CD4-positive, alpha-beta T cell (primary cell): Measurements from ENCODE around the gene NOSTRIN. TPM values are rescaled to one million over a fixed set of nuclear protein-coding genes. Genes with fewer than 3 reads are reported as not detected.

ENCODE experiments used
- ATAC-seq: fragments of 200-7000 bp; cut with Tn5 transposase; one replicate; pipeline ENCODE4 v1.10.0; 2022; ENCODE audit warnings: mild to moderate bottlenecking; ENCODE audit not compliant: poor library complexity
- CTCF ChIA-PET: fragments of 350-600 bp; sonication (Branson Sonifier 250); formaldehyde crosslinking; loops from one replicate; lab custom pipeline; 2021; ENCODE audit warnings: antibody characterized with exemption, inconsistent platforms; lab: Charles Lee
- POLR2A ChIA-PET: fragments of 350-600 bp; sonication (Branson Sonifier 250); formaldehyde crosslinking; loops from one replicate; lab custom pipeline; 2021; ENCODE audit warnings: antibody characterized with exemption, inconsistent platforms; lab: Charles Lee
- DNase-seq, 14 experiments: peaks; one replicate each; pipeline ENCODE4 v3.0.0-alpha.2; 2013 to 2020; ENCODE audit warnings: mixed read lengths in 2 of 14
- H3K27ac ChIP-seq, 2 donors: one replicate each; pipeline versions ENCODE4 v1.5.1 to v1.7.0; 2013; ENCODE audit warnings: low read length in 2 of 2, low read depth in 1 of 2, mild to moderate bottlenecking in 1 of 2
- H3K27me3 ChIP-seq, 2 experiments: 1 replicate in 1 of 2; 2 replicates in 1 of 2; pipeline versions ENCODE4 v1.6.1 to v1.7.0; 2013; ENCODE audit warnings: low read length in 2 of 2, control low read depth in 1 of 2, mild to moderate bottlenecking in 1 of 2, moderate library complexity in 1 of 2; ENCODE audit not compliant: insufficient read depth in 2 of 2, control insufficient read depth in 1 of 2
- H3K36me3 ChIP-seq: one replicate; pipeline ENCODE4 v1.6.1; 2013; ENCODE audit warnings: low read length, control low read depth; ENCODE audit not compliant: insufficient read depth
- H3K4me1 ChIP-seq: one replicate; pipeline ENCODE4 v1.6.1; 2013; ENCODE audit warnings: low read length, control low read depth; ENCODE audit not compliant: insufficient read depth
- H3K4me3 ChIP-seq: one replicate; pipeline ENCODE4 v1.5.1; 2013; ENCODE audit warnings: mild to moderate bottlenecking, low read length, moderate library complexity
- H3K9me3 ChIP-seq, 2 experiments: 1 replicate in 1 of 2; 2 replicates in 1 of 2; pipeline versions ENCODE4 v1.6.1 to v1.7.0; 2013; ENCODE audit warnings: low read length in 2 of 2, mild to moderate bottlenecking in 2 of 2, control low read depth in 1 of 2, moderate library complexity in 1 of 2; ENCODE audit not compliant: control insufficient read depth in 1 of 2, insufficient read depth in 1 of 2
- H3K27ac Mint-ChIP-seq: one replicate; pipeline ENCODE4 v1.8.0; 2020; ENCODE audit warnings: mixed read lengths
- H3K27me3 Mint-ChIP-seq: one replicate; pipeline ENCODE4 v1.8.0; 2021; ENCODE audit warnings: mixed read lengths
- H3K36me3 Mint-ChIP-seq: one replicate; pipeline ENCODE4 v1.8.0; 2021; ENCODE audit warnings: low read depth, mixed read lengths
- H3K4me1 Mint-ChIP-seq: one replicate; pipeline ENCODE4 v1.8.0; 2021; ENCODE audit warnings: low read depth, mixed read lengths
- H3K4me3 Mint-ChIP-seq: one replicate; pipeline ENCODE4 v1.8.0; 2020; ENCODE audit warnings: mild to moderate bottlenecking, mixed read lengths
- H3K9me3 Mint-ChIP-seq: one replicate; pipeline ENCODE4 v1.8.0; 2020; ENCODE audit warnings: mixed read lengths
- CTCF ChIP-seq: fragments of 200-600 bp; IDR thresholded peaks from one replicate; pipeline ENCODE4 v1.8.0; 2022; ENCODE audit warnings: antibody characterized with exemption, mild to moderate bottlenecking
- intact Hi-C, 2 experiments: fragments of 100-400 bp; cut with DNase I in 1 of 2; cut with micrococcal nuclease in 1 of 2; formaldehyde crosslinking; loops; one replicate each; pipeline versions ENCODE4 v1.15.1 to v1.9.0; 2023 to 2025; cut with DNase I, micrococcal nuclease
- total RNA-seq, 174 experiments: library from RNA in 2 of 174; stranded (reverse) in 2 of 174; gene quantifications; one replicate each; pipeline ENCODE4 v1.2.3 and lab custom pipeline; 2021 to 2026

NOSTRIN gene
- total RNA-seq, 2 experiments from 2014 or later: 0.92 to 1.0 TPM

- ChIA-PET POLR2A (interaction anchor here (0.6 kb wide), 1 partner anchor 585 kb away, joined by 4 read pairs; no protein-coding TSS in a partner anchor), CTCF (interaction anchor here (0.8 kb wide), 1 partner anchor 413 kb away, joined by 4 read pairs; no protein-coding TSS in a partner anchor)
- intact Hi-C loops: loop anchor here (1.0 to 10.0 kb wide), 4 partner anchors 52 to 622 kb away; partner anchors contain the start of gene CERS6 (in 2 of the 2)
- no peaks in the 10 kb centered on the region for H3K27me3 Mint-ChIP-seq
- ATAC-seq (peak; percentile 72), DNase-seq (peak in 7 of 14 experiments; percentile 8 to 70 (median 33))
- H3K9me3 Mint-ChIP-seq: no peaks in the 10 kb centered on the region
- no peak overlapping the region for H3K4me3 ChIP-seq
- H3K27ac Mint-ChIP-seq: no peak overlapping the region
- H3K36me3 Mint-ChIP-seq: peaks cover 7% of the 10 kb centered on the region
- no peak overlapping the region for H3K27ac ChIP-seq
- no peak overlapping the region for H3K4me3 Mint-ChIP-seq
- H3K27me3 ChIP-seq: no peaks in the 10 kb centered on the region
- peaks cover 37% of the 10 kb centered on the region for H3K4me1 ChIP-seq
- no peaks in the 10 kb centered on the region for H3K9me3 ChIP-seq
- peak; percentile 77 for TF ChIP-seq CTCF
- peaks cover 50% of the 10 kb centered on the region for H3K4me1 Mint-ChIP-seq
- H3K36me3 ChIP-seq: peaks cover 2% of the 10 kb centered on the region
These were observed 43.2 kb upstream of the NOSTRIN start for GRCh38 chr2:168758970-168759820.

GRCh38 chr2:168765401-168765800, 37.0 kb upstream of the NOSTRIN start:
- CTCF ChIA-PET: no interaction called here
- no peak for DNase-seq
- ATAC-seq: no peak
- POLR2A ChIA-PET: no interaction called here
- Mint-ChIP-seq H3K4me3 (no peak overlapping the region), H3K36me3 (peaks cover 56% of the 10 kb centered on the region), H3K9me3 (no peaks in the 10 kb centered on the region), H3K27ac (no peak overlapping the region), H3K4me1 (no peaks in the 10 kb centered on the region), H3K27me3 (no peaks in the 10 kb centered on the region)
- no peaks in the 10 kb centered on the region for H3K27me3 ChIP-seq
- H3K9me3 ChIP-seq: no peaks in the 10 kb centered on the region
- intact Hi-C loops: loop anchor here in 1 of 2 experiments (10.0 kb wide), 1 partner anchor 149 kb away; no protein-coding TSS in a partner anchor
- no peaks in the 10 kb centered on the region for H3K4me1 ChIP-seq
- no peak overlapping the region for H3K27ac ChIP-seq
- no peaks in the 10 kb centered on the region for H3K36me3 ChIP-seq
- no peak for TF ChIP-seq CTCF
- H3K4me3 ChIP-seq: no peak overlapping the region

- no peak overlapping the region for H3K27ac Mint-ChIP-seq
- CTCF ChIA-PET: no interaction called here
- no peak overlapping the region for H3K4me3 Mint-ChIP-seq
- Histone ChIP-seq H3K4me3 (no peak overlapping the region), H3K36me3 (no peaks in the 10 kb centered on the region), H3K27me3 (no peaks in the 10 kb centered on the region), H3K27ac (no peak overlapping the region), H3K9me3 (no peaks in the 10 kb centered on the region), H3K4me1 (no peaks in the 10 kb centered on the region)
- ATAC-seq: no peak
- H3K27me3 Mint-ChIP-seq: no peaks in the 10 kb centered on the region
- POLR2A ChIA-PET: no interaction called here
- no peak for TF ChIP-seq CTCF
- H3K4me1 Mint-ChIP-seq: no peaks in the 10 kb centered on the region
- H3K9me3 Mint-ChIP-seq: no peaks in the 10 kb centered on the region
- H3K36me3 Mint-ChIP-seq: peaks cover 68% of the 10 kb centered on the region
- DNase-seq: no peak
- intact Hi-C loops: loop anchor here in 1 of 2 experiments (10.0 kb wide), 1 partner anchor 148 kb away; no protein-coding TSS in a partner anchor
These were observed 35.8 kb upstream of the NOSTRIN start for GRCh38 chr2:168766600-168766999.
